HG03045 (cell line): ENCODE results near the gene AP2A1.
"Not testable (repeated sequence)": the region's sequence is repeated elsewhere in the genome, so short reads cannot be mapped to it uniquely, and the experiment has no call there.

Experiments used
- ATAC-seq: cut with Tn5 transposase; IDR thresholded peaks from one replicate; pipeline ENCODE4 v1.9.1; 2021; ENCODE audit warnings: mild to moderate bottlenecking, moderate library complexity; ENCODE audit not compliant: unreplicated experiment

The AP2A1 gene

DNA sequence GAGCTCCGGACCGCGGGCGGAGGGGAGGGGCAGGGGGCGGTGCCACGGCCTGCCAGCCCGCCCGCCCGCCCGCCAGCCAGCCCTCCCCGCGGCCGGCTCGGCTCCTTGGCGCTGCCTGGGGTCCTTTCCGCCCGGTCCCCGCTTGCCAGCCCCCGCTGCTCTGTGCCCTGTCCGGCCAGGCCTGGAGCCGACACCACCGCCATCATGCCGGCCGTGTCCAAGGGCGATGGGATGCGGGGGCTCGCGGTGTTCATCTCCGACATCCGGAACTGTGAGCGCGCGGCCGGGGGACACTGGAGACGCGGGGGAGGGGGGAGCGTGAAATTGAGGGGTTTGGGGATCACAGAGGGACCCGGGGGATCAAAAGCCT, at the start of gene AP2A1:
Gene AP2A1, plus strand, starts transcription at position 72 of the 370 bp plus-strand sequence. Its CDS starts 133 bp downstream, at position 205.
- ATAC-seq: no peak

DNA sequence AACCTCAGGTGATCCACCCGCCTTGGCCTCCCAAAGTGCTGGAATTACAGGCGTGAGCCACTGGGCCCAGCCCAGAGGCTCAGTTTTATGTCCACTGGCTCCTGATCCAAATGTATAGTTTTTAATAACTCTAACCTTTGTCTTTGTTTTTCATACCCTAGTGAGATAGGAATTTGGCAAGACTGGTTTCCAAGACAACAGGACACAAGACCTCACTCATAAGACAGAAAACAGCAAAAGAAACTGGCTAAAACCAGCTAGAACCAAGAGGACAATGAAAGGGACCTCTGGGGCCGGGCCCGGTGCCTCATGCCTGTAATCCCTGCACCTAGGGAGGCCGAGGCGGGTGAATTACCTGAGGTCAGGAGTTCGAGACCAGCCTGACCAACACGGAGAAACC, 48.3 kb upstream of the AP2A1 start:
- ATAC-seq: no peak

DNA sequence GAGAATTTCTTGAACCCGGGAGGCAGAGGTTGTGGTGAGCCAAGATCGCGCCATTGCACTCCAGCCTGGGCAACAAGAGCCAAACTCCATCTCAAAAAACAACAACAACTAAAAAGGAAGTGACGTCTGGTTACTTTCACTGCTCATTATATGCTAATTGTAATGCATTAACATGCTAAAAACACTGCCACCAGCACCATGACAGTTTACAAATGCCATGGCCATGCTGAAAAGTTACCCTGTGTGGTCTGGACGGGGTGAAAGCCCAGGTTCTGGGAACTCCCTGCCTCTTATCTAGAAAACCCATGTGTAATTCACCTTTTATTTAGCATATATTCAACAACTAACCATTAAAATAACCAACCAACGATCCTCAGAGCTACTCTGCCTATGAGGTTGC, 47.8 kb upstream of the AP2A1 start:
- no peak for ATAC-seq

DNA sequence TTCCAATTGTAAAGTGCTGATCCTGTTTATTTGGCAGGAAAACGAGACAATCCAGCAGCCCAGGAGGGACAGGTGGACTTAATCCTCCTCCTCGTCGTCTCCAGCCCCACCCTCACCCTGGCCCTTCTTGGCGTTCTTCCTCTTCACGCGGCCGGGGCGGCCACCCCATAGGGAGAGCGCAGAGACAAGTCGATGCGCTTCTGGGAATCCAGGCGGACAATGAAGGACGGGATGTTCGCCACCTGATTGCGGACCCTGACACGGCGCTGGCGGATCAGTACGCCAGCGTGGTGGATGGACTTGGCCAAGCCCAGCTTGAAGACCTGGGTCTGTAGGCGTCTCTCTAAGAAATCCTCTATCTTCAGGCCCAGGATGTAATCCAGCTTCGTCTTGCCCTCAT, 47.4 kb upstream of the AP2A1 start:
- not testable (repeated sequence) for ATAC-seq

DNA sequence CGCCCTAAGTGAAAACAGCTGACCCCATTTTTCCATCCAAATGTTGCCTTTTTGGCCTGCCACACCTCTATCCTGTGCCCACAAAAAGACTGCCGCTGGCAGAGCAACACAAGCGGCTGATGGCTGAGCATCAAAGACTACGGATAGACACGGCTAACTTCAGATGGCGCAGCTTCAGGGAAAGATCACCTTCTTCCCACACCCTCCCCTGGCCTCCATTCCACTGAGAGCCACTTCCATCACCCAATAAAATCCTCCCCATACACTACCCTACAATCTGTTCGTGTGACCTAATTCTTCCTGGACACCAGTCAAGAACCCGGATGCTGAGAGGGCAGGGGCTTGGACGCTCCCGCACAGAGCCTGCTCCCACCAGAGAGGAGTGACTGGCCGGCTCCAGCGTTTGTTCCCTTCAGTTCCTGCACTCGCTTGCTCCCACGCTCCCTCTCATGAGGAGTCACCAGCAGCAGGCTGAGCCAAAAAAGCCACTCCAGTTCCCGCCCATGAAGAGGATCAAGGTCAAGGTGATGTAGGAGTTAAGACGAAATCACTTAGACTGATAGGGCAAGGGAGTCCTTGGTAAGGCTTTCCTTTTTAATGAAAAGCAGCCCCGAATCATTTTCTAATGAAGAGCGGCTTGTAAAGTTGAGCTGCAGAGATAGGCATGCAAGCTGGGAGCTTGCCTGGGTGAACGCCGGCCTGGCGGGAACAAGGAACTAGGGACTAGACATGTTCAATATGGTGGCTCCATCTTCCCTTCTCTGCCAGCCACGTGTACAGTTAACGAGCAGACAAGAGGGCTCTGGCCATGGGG, 39.4 kb upstream of the AP2A1 start:
- no peak for ATAC-seq

DNA sequence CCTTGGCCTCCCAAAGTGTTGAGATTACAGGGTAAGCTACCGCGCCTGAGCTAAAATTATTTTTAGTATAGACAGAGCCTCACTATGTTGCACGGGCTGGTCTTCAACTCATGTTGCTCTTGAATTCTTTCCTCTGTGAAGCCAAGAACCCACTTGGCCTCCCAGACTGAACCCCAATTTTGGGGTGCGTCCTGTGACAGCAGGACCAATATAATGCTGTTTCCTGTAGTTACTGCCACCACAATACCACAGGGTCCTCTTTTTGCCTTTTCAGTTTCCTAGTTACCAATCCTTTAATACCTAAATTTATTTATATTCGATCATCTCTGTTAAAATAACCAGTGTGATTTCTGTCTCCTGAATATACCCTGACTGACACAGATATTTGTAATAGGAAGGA, 36.6 kb upstream of the AP2A1 start:
- no peak for ATAC-seq

DNA sequence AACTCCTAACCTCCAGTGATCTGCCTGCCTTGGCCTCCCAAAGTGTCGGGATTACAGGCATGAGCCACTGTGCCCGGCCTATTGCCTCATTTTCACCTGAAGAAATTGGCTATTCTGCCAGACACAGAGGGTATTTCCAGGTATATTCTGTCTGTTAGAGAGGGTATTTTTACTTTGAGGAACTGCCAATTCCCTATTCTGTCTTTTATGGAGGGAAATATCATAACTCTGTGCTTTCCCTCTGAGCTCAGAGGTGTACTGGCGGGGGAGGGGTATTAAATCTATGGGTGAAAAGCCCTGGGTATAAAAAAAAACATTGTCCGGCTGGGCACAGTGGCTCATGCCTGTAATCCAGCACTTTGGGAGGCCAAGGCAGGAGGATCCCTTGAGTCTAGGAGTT, 28.5 kb upstream of the AP2A1 start:
- no peak for ATAC-seq

DNA sequence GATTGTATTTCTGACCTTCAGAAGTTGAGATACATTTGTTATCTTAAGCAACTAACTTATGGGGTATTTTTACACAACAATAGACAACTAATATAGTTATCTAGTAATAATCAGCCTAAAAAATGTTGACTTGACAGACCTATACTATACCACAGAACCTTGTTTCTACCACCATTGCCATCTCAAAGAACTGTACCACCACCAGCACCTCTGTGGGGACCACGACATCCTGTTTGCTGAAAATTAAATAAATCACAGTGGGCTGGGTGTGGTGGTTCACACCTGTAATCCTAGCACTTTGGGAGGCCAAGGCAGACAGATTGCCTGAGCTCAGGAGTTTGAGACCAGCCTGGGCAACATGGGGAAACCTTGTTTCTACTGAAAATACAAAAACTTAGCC, 27.7 kb upstream of the AP2A1 start:
- no peak for ATAC-seq

DNA sequence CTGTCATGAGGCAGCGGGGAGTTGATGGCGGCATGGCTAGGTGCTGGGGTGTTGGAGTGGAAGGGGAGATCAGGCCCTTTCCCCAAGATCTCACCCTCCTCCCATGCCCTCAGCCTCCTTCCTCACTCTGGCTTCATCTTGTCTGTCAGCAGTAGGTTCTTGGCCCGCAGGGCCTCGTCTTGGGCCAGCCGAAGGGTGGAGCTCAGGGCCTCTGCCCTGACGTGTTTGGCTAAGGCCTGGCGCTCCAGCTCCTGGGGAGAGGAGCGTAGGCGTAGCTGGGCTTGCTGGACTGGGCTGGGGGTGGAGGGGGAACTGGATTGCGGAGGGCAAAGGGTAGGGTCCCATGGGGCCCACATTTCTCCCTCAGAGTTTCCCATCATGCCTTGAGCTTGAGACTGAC, 26.9 kb upstream of the AP2A1 start:
- no peak for ATAC-seq

DNA sequence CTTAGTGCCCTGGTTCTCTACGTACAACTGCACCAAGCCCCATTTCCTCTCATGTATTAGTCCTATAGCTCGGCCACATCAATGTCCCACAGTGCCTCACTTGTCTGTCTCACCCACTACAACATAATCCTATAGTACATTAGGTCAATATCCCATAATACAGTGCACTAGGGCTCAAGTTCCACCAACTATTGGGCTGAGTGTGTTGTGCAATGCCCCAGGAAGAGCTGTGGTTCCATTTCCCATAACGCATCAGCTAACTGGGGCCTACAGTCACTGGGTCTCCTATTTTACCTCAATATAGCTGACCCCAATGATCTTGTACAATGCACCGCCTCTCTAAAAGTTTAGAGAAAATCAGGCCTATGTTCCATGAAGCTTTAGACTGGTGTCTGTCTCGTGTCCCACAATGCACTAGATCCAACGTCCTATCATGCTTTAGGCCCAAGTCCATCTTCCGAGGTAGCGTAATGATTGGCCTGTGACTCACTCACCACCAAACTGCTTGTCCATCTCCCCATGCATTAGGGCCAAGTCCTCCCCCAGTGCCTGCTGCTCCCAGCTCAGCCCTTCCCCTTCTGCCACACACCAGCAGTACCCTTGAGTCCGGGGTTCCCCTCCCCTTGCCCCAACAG, 25.5 kb upstream of the AP2A1 start:
- ATAC-seq: no peak

DNA sequence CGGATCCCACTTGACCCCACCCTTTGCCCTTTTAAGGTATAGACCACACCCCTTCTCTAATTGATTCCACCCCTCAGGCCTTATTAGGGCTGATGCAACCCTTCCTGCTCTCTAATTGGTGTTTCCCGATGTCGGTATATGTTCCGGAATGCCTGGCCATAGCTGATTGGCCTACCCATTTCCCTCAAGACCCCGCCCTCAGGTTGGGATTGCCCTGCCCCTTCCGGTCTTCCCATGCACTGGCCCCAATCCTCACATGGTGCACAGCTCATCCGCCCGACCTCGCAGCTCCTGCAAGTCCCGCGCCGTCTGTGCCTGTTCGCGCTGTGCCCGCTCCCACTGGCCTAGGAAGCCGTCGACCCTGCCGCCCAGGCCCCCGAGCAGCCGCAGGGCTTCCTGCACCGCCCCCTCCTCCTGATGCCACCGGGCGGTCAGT, 21.8 kb upstream of the AP2A1 start:
- no peak for ATAC-seq

DNA sequence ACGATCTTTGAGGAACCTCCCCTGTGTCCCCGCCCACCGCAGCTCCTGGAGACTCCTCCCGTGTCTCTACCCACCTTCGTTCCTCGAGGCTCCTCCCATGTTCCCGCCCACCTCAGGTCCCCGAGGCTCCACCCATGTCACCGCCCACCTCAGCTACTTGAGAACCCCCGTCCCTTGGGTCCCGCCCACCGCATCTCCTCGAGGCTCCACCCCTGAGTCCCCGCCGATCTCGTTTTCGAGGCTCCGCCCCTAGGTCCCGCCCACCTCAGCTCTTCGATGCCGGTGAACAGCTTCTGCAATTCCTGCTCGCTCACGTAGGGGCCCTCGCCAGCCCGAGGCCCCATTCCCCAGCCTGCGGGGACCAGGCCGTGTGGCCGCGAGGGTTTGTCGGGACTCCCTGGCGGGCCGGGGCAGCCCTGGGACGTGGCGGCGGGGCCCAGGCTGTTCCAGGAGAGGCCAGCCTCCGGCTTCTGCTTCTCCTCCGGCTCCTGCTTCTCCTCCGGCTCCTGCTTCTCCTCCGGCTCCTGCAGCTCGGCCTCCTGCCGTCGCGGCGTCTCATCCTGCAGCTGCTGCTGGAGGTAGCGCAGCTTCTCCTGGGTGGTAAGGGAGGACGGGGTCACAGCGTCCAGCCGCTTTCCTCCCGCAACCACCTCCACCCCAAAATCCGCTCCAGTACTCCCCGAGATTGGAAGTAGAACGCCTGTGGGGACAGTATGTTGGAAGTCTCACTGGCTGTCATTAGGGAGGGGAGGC, 20.4 kb upstream of the AP2A1 start:
- ATAC-seq: no peak

DNA sequence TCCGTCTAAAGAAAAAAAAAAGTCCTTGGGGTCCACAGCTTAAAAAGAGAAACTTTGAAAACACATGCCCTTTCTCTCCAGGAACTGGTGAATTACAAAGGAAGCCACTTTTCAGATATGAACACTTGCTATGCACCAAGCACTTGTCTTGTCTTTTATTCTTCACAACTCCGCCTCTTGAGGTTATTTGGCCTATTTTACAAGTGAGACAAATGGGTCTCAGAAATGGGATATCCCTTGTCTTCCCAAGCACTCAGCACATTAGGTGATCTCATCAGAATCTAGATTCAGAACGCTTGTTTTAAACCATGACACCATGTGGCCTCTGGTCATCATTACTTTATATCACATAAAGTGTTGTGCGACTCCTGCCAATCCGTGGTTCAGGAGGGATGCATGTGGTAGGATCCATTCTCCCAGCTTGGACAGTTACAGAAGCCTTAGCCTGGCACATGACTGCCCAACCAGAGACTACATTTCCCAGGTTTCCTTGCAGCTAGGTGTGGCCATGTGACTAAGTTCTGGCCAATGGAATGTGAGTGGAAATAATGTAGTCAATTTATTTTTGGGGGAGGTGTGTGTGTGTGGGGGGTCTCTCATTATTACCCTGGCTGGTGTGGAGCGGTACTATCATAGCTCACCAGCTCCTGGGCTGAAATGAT, 17.6 kb upstream of the AP2A1 start:
- no peak for ATAC-seq

DNA sequence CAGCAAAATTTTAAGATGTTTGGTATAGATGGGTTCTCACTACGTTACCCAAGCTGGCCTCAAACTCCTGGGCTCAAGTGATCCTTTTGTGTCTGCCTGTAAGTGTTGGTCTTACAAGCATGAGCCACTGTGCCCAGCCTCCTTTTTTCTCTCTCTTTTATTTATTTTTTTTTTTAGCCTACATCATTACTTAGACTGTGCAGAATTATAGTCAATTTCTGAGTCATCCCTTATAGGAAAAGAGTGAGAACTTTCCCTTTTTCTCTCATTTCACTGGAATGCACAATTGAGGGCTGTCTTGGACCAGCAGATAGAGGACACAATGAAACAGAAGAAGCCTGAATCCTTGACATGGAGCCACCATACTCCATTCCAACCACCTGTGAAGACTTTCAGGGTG, 17.0 kb upstream of the AP2A1 start:
- ATAC-seq: no peak

DNA sequence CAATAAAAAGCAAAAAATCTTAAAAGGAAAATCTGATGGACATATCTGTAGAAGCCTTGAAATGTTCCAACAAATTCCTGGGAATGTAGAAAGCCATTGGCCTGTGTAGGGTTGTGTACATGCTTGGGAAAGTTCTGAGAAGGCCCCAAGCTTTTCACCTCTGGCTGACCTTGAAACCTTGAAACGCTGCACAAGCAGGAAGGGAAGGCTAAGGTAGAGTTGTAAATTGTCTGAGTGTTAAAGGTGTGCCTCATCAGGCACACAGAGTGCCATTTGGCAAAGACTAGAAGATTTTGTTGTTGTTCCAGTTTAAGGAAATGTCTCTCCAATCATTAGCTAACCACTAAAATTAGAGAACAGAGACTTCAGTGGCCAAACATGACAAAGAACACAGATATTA, 14.1 kb upstream of the AP2A1 start:
- ATAC-seq: no peak

DNA sequence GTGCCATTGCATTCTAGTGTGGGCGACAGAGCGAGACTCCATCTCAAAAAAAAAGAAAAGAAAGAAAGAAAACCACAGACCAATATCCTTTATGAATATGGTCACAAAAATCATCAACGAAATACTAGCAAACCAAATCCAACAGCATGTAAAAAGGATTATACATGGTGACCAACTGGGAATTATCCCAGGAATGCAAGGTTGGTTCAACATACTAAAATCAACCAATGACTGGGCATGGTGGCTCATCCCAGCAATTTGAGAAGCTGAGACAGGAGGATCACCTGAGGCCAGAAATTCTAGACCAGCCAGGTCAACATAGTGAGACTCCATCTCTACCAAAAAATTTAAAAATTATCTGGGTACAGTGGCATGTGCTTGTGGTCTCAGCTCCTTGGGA, 10.8 kb upstream of the AP2A1 start:
- ATAC-seq: no peak

DNA sequence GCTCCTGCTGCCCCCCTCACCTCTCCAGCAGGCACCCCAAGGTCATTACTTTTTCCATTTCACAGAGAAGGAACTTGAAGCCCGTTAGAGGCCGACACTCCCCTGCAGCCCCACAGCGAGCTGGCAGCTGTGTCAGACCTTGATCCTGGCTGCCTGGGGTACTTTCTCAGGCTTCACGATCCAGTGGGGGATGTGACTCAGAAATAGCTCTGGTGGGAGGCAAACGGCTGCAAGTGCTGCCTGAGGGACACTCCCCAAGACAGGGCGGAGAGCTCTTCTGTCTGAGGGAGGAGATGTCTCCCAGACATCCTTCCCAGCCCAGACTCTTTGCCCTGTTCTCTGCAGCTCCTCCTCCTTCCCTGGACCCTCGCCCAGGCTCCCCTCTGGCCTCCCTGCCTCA, 8.5 kb upstream of the AP2A1 start:
- ATAC-seq: no peak

DNA sequence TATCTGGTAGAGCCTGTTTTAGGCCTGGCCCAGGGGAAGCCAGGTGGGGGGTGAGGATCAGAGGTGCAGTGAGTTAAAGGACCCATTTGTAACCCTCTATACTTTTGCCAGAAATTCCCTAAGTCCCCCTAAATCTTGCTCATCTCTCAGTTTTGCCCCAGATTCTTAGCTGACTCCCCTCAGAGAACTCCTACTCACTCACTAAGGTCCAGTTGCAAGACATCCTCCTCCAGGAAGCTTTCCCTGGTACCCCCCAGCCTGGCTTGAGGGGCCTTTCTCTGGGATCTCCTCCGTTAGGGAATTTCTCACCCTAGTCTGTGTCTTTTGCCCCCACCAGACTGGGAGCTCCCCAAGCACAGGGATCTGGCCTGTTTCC, 5.6 kb upstream of the AP2A1 start:
- ATAC-seq: no peak

DNA sequence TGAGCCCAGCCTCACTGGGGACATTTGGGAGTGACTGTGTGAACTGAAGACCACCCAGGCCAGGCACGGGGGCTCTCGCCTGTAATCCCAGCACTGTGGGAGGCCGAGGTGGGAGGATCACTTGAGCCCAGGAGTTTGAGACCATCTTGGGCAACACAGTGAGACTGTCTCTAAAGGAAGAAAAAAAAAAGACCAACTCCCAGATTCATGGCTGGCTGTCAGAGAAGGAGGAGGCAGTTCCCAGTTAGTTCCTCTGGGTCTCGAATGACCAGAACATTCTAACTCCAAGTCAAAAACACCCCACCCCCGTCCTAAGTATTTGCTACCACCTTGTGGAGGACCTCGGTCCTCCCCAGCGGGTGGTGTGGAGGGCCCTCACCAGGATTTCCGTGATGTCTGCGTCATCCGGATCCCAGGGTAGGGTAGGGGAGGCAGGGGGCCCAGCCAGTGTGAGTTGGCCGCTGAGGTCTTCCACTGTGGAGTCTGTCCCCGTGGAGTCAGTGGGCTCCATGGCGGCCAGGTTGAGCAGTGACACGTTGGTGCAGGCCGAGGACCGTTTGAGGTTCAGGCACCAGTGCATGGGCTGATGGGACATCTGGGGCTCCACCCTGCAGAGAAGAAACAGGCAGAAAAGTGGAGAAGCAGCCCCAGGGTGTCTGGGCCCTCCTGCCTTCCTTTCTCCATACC, 5.0 kb upstream of the AP2A1 start:
- no peak for ATAC-seq

DNA sequence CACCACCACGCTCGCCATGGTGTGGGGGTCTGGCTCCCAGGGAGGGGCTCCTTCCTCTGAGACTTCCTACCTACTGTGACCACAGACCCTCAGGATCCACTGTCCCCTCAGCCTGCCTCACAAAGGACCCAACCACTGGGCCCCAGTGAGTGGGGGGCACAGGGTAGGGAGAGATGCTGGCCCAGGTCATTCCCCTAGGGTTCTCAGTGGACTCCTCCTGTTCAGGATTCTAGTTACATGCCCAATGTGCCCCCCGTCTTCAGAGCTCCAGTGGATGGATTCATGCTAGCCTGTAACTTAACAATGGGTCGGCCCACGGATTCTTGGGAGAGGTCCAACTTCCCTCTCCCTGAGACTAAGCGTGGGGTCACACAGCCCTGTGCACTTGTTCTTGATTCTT, 3.6 kb upstream of the AP2A1 start, which contains the start of gene TSKS:
Gene TSKS, minus strand, starts transcription at position 77 of the 400 bp plus-strand sequence. Its CDS starts 59 bp downstream, at position 18.
- no peak for ATAC-seq

DNA sequence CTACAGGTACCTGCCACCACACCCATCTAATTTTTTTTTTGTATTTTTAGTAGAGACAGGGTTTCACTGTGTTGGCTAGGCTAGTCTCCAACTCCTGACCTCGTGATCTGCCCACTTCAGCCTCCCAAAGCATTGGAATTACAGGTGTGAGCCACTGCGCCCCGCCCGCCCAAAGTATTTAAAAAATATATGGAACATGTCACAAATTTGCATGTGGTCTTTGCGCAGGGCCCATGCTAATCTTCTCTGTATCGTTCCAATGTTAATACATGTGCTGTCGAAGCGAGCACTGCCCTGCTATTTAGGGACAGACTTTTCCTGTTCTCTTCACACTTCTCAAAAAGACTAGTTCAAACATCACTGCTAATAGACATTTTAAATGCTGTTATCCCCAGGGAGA, 2.5 kb upstream of the AP2A1 start:
- ATAC-seq: no peak
